ENCODE results near the gene TES. TPM values are rescaled to one million over a fixed set of nuclear protein-coding genes. Genes with fewer than 3 reads are reported as not detected.

Gene TES
- total RNA-seq, 1 experiment from 2014 or later = 207 TPM

DNA sequence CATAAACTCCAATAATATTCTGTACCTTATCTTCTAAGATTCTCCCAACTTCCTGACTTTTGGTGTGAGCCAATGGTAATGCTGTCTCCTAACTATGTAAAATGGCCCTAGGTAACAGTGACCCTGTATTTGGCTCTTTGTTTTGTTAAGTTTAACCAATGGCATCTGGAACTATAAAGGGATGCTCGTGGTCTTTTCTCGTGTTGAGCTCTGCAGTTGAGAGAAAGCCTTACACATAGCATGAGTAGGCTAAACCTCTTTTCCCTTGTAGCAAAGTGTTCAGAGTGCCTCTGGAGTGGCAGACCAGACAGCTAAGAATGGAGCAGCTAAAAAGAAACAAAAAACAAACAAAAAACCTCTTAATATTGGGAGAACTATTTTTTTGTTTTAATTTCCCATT, 5.2 kb downstream of the TES start:
- BruUV-seq (replicated peaks) = no TSS peak
- TF ChIP-seq, protein P1, sequence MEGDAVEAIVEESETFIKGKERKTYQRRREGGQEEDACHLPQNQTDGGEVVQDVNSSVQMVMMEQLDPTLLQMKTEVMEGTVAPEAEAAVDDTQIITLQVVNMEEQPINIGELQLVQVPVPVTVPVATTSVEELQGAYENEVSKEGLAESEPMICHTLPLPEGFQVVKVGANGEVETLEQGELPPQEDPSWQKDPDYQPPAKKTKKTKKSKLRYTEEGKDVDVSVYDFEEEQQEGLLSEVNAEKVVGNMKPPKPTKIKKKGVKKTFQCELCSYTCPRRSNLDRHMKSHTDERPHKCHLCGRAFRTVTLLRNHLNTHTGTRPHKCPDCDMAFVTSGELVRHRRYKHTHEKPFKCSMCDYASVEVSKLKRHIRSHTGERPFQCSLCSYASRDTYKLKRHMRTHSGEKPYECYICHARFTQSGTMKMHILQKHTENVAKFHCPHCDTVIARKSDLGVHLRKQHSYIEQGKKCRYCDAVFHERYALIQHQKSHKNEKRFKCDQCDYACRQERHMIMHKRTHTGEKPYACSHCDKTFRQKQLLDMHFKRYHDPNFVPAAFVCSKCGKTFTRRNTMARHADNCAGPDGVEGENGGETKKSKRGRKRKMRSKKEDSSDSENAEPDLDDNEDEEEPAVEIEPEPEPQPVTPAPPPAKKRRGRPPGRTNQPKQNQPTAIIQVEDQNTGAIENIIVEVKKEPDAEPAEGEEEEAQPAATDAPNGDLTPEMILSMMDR (IDR thresholded peaks at IDR 0.05; ENCODE audit: insufficient read depth in 1 of 2, low read depth in 1 of 2, low read length in 1 of 2, severe bottlenecking in 1 of 2, unreplicated experiment in 1 of 2) = no peak
- H3K27me3 ChIP-seq (replicated peaks; ENCODE audit: control insufficient read depth, insufficient read depth, low read length) = no peaks in the 10 kb centered on the region
- no peaks in the 10 kb centered on the region for H3K36me3 ChIP-seq (ENCODE audit: control insufficient read depth, insufficient read depth, low read length)
- no peaks in the 10 kb centered on the region for H3K9me3 ChIP-seq
- Mint-ChIP-seq H3K9me3 (ENCODE audit: unreplicated experiment) (no peaks in the 10 kb centered on the region), H3K36me3 (ENCODE audit: insufficient read depth, unreplicated experiment) (peaks cover 31% of the 10 kb centered on the region), H3K4me1 (ENCODE audit: low read depth, unreplicated experiment) (peaks cover 41% of the 10 kb centered on the region), H3K27me3 (ENCODE audit: insufficient read depth, unreplicated experiment) (no peaks in the 10 kb centered on the region), H3K27ac (ENCODE audit: unreplicated experiment) (no peak overlapping the region), H3K4me3 (ENCODE audit: unreplicated experiment) (no peak overlapping the region)
- no peak overlapping the region for H3K4me3 ChIP-seq (ENCODE audit: low read depth, low read length)
- H3K4me1 ChIP-seq = peaks cover 37% of the 10 kb centered on the region
- ChIA-PET CTCF (no interaction called here), POLR2A (no interaction called here)
- DNase-seq = no peak
- intact Hi-C loops (cut with micrococcal nuclease; ENCODE audit: unreplicated experiment) = no loop called here

DNA sequence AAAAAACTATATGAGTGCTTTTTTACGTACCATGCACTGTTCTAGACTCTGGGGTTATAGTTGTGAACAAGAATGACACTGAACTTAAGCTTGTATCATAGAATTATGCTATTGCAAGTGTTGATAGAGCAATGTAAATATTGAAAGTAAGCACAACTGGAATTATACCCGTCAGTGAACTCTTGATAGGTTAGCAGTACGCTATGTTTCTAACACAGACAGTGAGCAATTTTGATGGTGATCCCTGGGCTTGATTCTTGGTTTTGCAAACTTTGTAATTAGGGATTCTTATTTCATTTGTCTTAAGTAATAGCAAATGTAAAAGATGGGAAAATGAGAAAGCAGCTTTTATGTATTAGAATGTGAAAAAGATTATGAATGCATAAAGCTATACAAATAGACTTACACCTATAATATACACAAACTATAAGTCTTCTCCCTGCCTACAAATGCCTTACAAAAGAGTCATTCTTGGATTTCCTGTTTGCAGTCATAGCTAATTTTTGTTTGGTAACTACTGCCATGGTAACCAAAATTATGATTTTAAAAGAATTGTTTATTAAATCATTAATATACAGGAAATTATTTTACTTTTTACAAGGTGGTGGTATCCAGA, 6.7 kb downstream of the TES start:
- Histone ChIP-seq H3K36me3 (ENCODE audit: control insufficient read depth, insufficient read depth, low read length) (no peaks in the 10 kb centered on the region), H3K27me3 (replicated peaks; ENCODE audit: control insufficient read depth, insufficient read depth, low read length) (no peaks in the 10 kb centered on the region), H3K4me1 (peaks cover 37% of the 10 kb centered on the region), H3K4me3 (ENCODE audit: low read depth, low read length) (no peak overlapping the region), H3K9me3 (no peaks in the 10 kb centered on the region)
- CTCF ChIA-PET = no interaction called here
- TF ChIP-seq, protein P1 (IDR thresholded peaks at IDR 0.05; ENCODE audit: insufficient read depth in 1 of 2, low read depth in 1 of 2, low read length in 1 of 2, severe bottlenecking in 1 of 2, unreplicated experiment in 1 of 2) = no peak
- no peaks in the 10 kb centered on the region for H3K9me3 Mint-ChIP-seq (ENCODE audit: unreplicated experiment)
- peaks cover 16% of the 10 kb centered on the region for H3K36me3 Mint-ChIP-seq (ENCODE audit: insufficient read depth, unreplicated experiment)
- intact Hi-C loops (cut with micrococcal nuclease; ENCODE audit: unreplicated experiment) = no loop called here
- no peak overlapping the region for H3K27ac Mint-ChIP-seq (ENCODE audit: unreplicated experiment)
- DNase-seq = no peak
- no peak overlapping the region for H3K4me3 Mint-ChIP-seq (ENCODE audit: unreplicated experiment)
- no peaks in the 10 kb centered on the region for H3K27me3 Mint-ChIP-seq (ENCODE audit: insufficient read depth, unreplicated experiment)
- POLR2A ChIA-PET = no interaction called here
- no TSS peak for BruUV-seq (replicated peaks)
- peaks cover 41% of the 10 kb centered on the region for H3K4me1 Mint-ChIP-seq (ENCODE audit: low read depth, unreplicated experiment)

DNA sequence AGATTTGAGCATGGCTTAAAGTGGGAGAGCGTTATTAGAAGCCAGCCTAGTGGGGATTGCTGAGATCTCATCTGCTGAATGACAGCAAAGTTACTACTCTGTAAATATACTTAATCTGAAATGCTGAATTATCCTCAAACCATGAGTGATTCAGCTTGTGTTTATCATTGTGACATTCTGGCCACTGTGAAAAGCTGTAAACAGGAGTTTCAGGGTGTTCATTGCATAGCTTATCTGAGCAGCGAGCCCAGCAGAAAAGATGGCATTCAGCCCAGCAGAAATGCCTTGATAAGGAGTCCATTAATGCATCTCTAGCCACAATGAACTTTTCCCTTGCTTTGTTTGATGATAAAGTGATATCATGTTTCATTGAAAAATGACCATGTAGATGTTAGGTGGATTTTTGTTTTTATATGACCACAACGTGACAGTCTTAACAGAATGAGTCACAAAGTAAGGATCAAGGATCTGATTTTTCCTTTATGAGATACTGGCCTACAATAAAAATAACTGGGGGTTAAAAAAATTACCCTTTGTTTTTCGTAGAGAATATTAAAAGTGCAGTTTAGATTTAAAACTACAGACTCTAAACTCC, 7.8 kb downstream of the TES start:
- H3K36me3 ChIP-seq (ENCODE audit: control insufficient read depth, insufficient read depth, low read length) = no peaks in the 10 kb centered on the region
- no peaks in the 10 kb centered on the region for H3K9me3 ChIP-seq
- no peaks in the 10 kb centered on the region for H3K27me3 ChIP-seq (replicated peaks; ENCODE audit: control insufficient read depth, insufficient read depth, low read length)
- TF ChIP-seq, protein P1 (IDR thresholded peaks at IDR 0.05; ENCODE audit: insufficient read depth in 1 of 2, low read depth in 1 of 2, low read length in 1 of 2, severe bottlenecking in 1 of 2, unreplicated experiment in 1 of 2) = no peak
- Mint-ChIP-seq H3K9me3 (ENCODE audit: unreplicated experiment) (no peaks in the 10 kb centered on the region), H3K36me3 (ENCODE audit: insufficient read depth, unreplicated experiment) (peaks cover 9% of the 10 kb centered on the region), H3K27me3 (ENCODE audit: insufficient read depth, unreplicated experiment) (no peaks in the 10 kb centered on the region), H3K4me3 (ENCODE audit: unreplicated experiment) (no peak overlapping the region), H3K4me1 (ENCODE audit: low read depth, unreplicated experiment) (peaks cover 30% of the 10 kb centered on the region), H3K27ac (ENCODE audit: unreplicated experiment) (no peak overlapping the region)
- peaks cover 28% of the 10 kb centered on the region for H3K4me1 ChIP-seq
- intact Hi-C loops (cut with micrococcal nuclease; ENCODE audit: unreplicated experiment) = no loop called here
- ChIA-PET CTCF (no interaction called here), POLR2A (no interaction called here)
- DNase-seq = no peak
- H3K4me3 ChIP-seq (ENCODE audit: low read depth, low read length) = no peak overlapping the region
- BruUV-seq (replicated peaks) = no TSS peak
